SH-SY5Y (cell line): ENCODE measurements around the gene POPDC3.

Experiments
- GATA2 ChIP-seq: IDR thresholded peaks from 2 replicates; pipeline ENCODE4 v1.6.1; 2011; ENCODE audit warnings: mild to moderate bottlenecking, low read depth, low read length
- GATA3 ChIP-seq: IDR thresholded peaks from 2 replicates; pipeline ENCODE4 v1.6.1; 2011; ENCODE audit warnings: low read depth, mild to moderate bottlenecking, low read length, moderate library complexity

- no peak for TF ChIP-seq GATA3
- TF ChIP-seq GATA2 = no peak
Observed at GRCh38 chr6:105111871-105112270, 67.9 kb downstream of the POPDC3 start.
